Lower lobe of right lung (tissue), 2 donors: ENCODE data around the gene CHRM2. TPM values are rescaled to one million over a fixed set of nuclear protein-coding genes. Genes with fewer than 3 reads are reported as not detected.
"Not testable (repeated sequence)": the region's sequence is repeated elsewhere in the genome, so short reads cannot be mapped to it uniquely, and the experiment has no call there.

Experiments used
- ATAC-seq, 2 donors: fragments of 200-7000 bp; cut with Tn5 transposase; one replicate each; pipeline ENCODE4 v1.9.1; 2020 to 2022; ENCODE audit warnings: mild to moderate bottlenecking in 2 of 2, moderate library complexity in 2 of 2
- DNase-seq: peaks from one replicate; pipeline ENCODE4 v3.0.0-alpha.2; 2020
- H3K27ac ChIP-seq: fragments of 200-600 bp; one replicate; pipeline ENCODE4 v1.8.0; 2022
- H3K27me3 ChIP-seq: fragments of 200-600 bp; one replicate; pipeline ENCODE4 v1.8.0; 2022; ENCODE audit warnings: low read depth
- H3K36me3 ChIP-seq: fragments of 200-600 bp; one replicate; pipeline ENCODE4 v1.8.0; 2022; ENCODE audit warnings: mild to moderate bottlenecking
- H3K4me1 ChIP-seq: fragments of 200-600 bp; one replicate; pipeline ENCODE4 v1.8.0; 2022
- H3K4me3 ChIP-seq: fragments of 200-600 bp; one replicate; pipeline ENCODE4 v1.8.0; 2022; ENCODE audit warnings: mild to moderate bottlenecking
- H3K9me3 ChIP-seq: fragments of 200-600 bp; one replicate; pipeline ENCODE4 v1.8.0; 2022
- intact Hi-C: fragments of 100-400 bp; cut with DNase I; formaldehyde crosslinking; loops from one replicate; pipeline ENCODE4 v1.11.0; 2022
- long read RNA-seq: library from polyadenylated mRNA; unstranded; transcript quantifications from one replicate; pipeline ENCODE4 v2.0.0, GENCODE V29; 2021
- total RNA-seq: library from RNA; stranded (reverse); fragmentation: NEBNext Ultra II Directional; extraction: Animal tissue kit (Norgen Biotek cat#: 25700); gene quantifications from one replicate; pipeline ENCODE4 v1.2.1, GENCODE V29; 2021
- TF ChIP-seq, protein P1 (sequence below): fragments of 200-600 bp; IDR thresholded peaks from one replicate; pipeline ENCODE4 v1.8.0; 2022; ENCODE audit warnings: antibody characterized with exemption, mild to moderate bottlenecking
- donor health status: DM: no; HTN: yes; CAD: no; lungs with severe emphysema.

CHRM2 gene
- 2.8 TPM for total RNA-seq
- long read RNA-seq, result 0 reads

DNA sequence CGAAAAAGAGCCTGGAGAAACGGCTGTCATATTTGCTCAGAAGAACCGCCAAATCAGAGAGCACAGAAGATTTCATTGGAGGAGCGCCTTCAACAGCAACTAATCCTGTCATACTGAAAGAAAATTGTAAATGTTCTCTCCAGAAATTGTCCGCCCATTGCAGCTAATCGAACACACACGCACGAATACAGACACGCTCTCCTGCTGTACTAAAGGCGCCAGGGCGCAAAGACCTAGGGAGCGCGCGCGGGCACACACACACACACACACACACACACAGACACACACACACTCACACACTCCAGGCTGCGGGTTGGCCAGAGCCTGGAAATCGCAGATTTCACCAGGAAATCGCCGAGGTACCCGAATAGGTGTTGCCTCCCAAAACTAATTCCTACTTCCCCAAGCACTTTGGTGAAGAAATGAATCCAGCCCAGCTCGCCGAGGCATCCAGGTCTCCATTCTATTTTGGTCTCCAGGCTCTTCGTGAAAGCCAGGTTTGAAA, at the start of gene CHRM2:
Gene CHRM2, plus strand, starts transcription at position 157 of the 505 bp plus-strand sequence. CDS start 146,214 bp downstream, outside the sequence.
- no peaks in the 10 kb centered on the region for H3K9me3 ChIP-seq
- DNase-seq, result no peak
- peaks cover 35% of the 10 kb centered on the region for H3K27me3 ChIP-seq
- no peak within 1 kb of the TSS for H3K27ac ChIP-seq
- peak within 1 kb of the TSS; percentile 46 for H3K4me3 ChIP-seq
- intact Hi-C loops, result no loop called here
- H3K4me1 ChIP-seq, result peaks cover 14% of the 10 kb centered on the region
- TF ChIP-seq, protein P1, sequence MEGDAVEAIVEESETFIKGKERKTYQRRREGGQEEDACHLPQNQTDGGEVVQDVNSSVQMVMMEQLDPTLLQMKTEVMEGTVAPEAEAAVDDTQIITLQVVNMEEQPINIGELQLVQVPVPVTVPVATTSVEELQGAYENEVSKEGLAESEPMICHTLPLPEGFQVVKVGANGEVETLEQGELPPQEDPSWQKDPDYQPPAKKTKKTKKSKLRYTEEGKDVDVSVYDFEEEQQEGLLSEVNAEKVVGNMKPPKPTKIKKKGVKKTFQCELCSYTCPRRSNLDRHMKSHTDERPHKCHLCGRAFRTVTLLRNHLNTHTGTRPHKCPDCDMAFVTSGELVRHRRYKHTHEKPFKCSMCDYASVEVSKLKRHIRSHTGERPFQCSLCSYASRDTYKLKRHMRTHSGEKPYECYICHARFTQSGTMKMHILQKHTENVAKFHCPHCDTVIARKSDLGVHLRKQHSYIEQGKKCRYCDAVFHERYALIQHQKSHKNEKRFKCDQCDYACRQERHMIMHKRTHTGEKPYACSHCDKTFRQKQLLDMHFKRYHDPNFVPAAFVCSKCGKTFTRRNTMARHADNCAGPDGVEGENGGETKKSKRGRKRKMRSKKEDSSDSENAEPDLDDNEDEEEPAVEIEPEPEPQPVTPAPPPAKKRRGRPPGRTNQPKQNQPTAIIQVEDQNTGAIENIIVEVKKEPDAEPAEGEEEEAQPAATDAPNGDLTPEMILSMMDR, result no peak
- no peaks in the 10 kb centered on the region for H3K36me3 ChIP-seq
- no peak for ATAC-seq

DNA sequence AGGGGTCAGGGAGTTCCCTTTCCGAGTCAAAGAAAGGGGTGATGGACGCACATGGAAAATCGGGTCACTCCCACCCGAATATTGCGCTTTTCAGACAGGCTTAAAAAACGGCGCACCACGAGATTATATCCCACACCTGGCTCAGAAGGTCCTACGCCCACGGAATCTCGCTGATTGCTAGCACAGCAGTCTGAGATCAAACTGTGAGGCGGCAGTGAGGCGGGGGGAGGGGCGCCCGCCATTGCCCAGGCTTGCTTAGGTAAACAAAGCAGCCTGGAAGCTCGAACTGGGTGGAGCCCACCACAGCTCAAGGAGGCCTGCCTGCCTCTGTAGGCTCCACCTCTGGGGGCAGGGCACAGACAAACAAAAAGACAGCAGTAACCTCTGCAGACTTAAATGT, 37.1 kb upstream of the CHRM2 start:
- H3K9me3 ChIP-seq, intact Hi-C loops, DNase-seq, H3K27ac ChIP-seq, H3K27me3 ChIP-seq, H3K36me3 ChIP-seq, H3K4me3 ChIP-seq, ATAC-seq, H3K4me1 ChIP-seq: not testable (repeated sequence)

DNA sequence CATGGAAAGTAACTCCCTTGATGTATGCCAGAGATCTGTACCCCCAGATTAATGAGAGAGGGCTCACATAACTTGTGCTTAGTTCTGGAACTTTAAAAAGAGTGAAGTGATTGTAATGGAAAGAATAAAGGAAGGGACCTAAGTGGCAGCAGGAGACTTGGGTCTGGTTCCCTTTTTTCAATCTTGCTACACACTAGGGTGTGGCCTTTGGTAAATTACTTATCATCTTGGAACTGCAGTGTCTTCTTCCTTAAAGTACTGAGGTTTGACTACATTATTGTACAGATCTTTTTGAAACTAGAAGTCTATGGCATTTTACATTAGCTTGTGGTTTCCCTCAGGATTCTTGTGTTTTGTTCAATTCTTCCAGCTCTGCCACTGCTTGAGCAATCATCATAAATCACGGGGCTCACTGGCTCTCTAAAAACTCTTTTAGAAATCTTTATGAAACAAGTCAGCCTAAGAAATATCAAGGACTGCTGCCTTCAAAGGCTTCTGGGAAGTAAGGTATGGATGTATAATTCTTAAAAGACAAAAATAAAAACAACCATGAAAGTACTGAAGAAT, 22.5 kb upstream of the CHRM2 start:
- DNase-seq, result no peak
- TF ChIP-seq, protein P1, result no peak
- no peak overlapping the region for H3K27ac ChIP-seq
- no peak overlapping the region for H3K4me3 ChIP-seq
- H3K27me3 ChIP-seq, result no peaks in the 10 kb centered on the region
- intact Hi-C loops, result no loop called here
- no peaks in the 10 kb centered on the region for H3K9me3 ChIP-seq
- ATAC-seq, result no peak
- no peaks in the 10 kb centered on the region for H3K4me1 ChIP-seq
- H3K36me3 ChIP-seq, result no peaks in the 10 kb centered on the region

DNA sequence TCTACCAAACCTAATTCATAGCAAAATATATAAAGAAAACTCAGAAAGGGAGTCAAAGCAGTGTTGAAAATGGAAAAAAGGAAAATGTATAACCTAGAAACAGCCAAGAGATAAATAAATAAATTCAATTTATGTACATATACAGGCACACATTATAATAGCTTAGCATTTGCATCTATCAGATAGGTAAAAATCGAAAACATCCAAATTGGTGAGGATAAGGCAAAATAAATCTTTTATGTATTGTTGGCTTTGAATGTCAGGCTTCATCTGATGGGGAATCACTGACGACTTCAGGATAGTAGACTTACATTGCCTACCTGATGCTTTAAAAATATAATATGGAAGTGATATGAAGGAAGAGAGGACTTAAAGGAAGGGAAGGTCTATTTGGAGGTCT, 20.6 kb upstream of the CHRM2 start:
- H3K9me3 ChIP-seq, result no peaks in the 10 kb centered on the region
- TF ChIP-seq, protein P1, result no peak
- DNase-seq (no peak), ATAC-seq (no peak)
- H3K4me3 ChIP-seq, result no peak overlapping the region
- intact Hi-C loops, result no loop called here
- H3K4me1 ChIP-seq, result no peaks in the 10 kb centered on the region
- no peaks in the 10 kb centered on the region for H3K36me3 ChIP-seq
- no peak overlapping the region for H3K27ac ChIP-seq
- H3K27me3 ChIP-seq, result no peaks in the 10 kb centered on the region

DNA sequence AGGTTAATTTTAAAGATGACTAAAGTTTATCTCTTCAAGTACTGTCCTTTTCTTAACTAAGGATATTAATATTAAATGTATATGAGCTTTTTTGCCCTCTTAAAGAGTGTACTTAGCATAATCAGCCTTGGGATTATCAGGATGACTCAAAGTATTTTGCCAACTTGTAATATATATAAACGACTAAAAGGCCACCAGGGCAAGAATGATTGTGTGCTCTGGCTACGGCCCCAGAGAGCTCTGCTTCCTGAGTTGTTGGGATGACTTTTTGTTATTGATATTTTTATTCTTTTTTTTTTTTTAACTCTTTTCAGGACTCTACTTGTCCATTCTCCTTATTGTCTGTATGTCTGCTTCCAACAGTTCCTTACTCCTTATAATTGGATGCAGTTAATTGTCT, 14.8 kb upstream of the CHRM2 start:
- Histone ChIP-seq H3K27ac (no peak overlapping the region), H3K4me3 (no peak overlapping the region), H3K36me3 (no peaks in the 10 kb centered on the region), H3K27me3 (no peaks in the 10 kb centered on the region), H3K9me3 (no peaks in the 10 kb centered on the region), H3K4me1 (no peaks in the 10 kb centered on the region)
- DNase-seq, result no peak
- TF ChIP-seq, protein P1, result no peak
- no peak for ATAC-seq
- intact Hi-C loops, result no loop called here

DNA sequence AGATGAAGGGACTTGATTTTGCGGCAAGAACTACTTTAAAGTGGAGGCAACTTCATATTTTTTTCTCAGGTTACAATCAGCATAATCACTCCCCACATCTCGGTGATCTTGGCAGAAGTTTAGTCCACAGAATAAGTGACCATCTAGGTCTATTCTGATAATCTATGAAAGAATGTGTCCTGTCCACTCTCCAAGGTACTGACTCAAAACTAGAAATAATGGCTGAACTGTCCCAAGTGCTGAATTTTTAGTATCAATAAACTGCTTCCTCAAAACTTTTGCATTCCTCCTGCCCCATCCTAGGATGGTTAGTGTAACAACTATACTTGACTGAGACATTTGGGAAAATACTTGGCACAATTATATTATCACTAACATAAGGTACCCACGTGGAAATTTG, 10.9 kb upstream of the CHRM2 start:
- no peak for ATAC-seq
- H3K36me3 ChIP-seq, result no peaks in the 10 kb centered on the region
- TF ChIP-seq, protein P1, result no peak
- DNase-seq, result no peak
- no peaks in the 10 kb centered on the region for H3K4me1 ChIP-seq
- no peak overlapping the region for H3K4me3 ChIP-seq
- intact Hi-C loops, result no loop called here
- H3K9me3 ChIP-seq, result no peaks in the 10 kb centered on the region
- no peak overlapping the region for H3K27ac ChIP-seq
- no peaks in the 10 kb centered on the region for H3K27me3 ChIP-seq
